UCSD-AML1 (cell line): ENCODE data around the gene ORM2.

ENCODE experiments used
- DNase-seq: peaks from one replicate; lab custom pipeline; 2025; ENCODE audit not compliant: unreplicated experiment; lab: John Stamatoyannopoulos, UW

ORM2 gene

DNA sequence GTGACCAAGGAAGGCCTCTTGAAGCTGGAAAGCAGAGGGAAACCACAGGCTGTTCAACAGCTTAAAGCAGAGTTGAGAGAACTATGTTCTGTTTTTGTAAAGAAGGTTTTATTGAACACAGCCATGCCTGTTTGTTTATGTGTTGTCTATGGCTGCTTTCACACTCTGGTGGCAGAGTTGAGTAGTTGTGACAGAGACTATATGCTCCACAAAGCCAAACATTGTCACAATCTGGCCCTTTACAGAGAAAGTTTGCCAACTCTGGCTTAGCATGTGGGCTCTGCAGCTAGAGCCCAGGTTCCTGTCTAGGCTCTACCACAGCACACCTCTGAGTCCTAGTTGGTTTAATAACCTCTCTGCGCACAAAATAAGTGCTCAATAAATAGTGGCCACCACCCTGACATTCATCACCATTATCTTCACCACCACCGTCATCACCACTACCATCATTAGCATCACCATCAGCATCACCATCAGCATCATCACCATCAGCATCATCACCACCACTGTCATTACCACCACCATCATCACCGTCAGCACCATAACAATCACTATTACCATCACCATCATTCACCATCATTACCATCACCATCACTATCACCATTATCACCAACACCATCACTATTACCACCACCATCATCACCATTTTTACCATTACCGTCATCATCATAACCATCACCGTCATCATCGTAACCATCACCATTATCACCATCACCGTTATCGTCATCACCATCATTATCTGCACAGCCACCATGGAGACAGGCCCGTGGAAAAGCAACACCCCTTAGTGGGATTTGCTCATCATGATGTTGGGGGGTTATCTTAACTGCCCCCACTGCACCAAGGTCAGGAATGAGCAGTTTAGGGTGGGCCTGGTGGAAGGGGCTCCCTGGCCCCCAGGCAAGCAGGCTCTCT is 39.8 kb downstream of the ORM2 start:
- no peak for DNase-seq

GRCh38 chr9:114370251-114370967 is 40.7 kb downstream of the ORM2 start:
- DNase-seq: no peak

- DNase-seq: no peak
Observed at GRCh38 chr9:114370968-114371320, 41.3 kb downstream of the ORM2 start.

GRCh38 chr9:114371343-114371944 is 41.8 kb downstream of the ORM2 start:
- DNase-seq: no peak

DNA sequence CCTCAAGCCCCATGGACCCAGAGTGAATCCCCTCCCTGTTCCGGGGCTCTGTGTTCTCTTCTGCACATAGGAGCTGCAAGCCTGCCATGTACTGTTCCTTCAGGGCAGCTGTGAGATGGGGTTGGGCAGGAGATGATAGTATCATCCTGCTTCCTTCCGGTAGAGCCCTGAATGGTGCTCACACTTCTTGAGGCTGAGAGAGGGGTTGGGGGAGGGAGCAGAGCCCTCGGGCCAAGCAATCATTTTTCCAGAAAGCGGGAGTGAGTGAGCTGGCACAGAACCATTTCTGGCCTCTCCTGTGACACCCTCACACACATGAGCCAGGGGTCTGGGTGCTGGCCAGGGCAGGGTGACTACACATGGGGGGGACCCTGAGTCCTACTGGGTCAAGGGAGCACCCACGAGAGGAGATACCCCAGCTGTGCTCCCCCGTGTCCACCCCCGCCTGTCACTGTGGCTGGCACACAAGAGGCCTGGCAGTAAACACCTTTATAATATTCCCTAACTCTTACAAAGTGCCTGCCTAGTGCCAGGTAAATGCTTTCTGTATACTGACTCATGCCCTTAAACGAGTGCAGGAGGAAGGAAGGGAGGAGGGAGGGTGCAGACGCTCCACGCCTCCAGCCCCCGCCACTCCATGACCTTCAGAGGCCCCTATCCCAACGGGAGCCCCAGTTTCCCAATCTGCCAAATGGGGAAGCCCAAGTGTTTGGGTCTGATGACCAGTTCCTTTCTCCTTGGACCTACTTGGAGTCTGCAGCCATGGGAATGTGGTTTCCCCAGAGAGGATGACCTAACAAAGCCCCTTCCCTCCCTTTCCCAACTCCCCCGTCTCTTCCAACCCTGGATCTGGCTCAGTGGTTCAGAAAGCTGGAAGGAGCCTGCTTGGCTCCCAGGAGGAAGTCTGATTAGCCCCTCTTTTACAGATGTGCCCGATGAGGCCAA is 42.6 kb downstream of the ORM2 start:
- peak; percentile 72 for DNase-seq

GRCh38 chr9:114372921-114373448 is 43.3 kb downstream of the ORM2 start:
- DNase-seq: peak; percentile 93

GRCh38 chr9:114373960-114374730 is 44.5 kb downstream of the ORM2 start:
- no peak for DNase-seq

DNA sequence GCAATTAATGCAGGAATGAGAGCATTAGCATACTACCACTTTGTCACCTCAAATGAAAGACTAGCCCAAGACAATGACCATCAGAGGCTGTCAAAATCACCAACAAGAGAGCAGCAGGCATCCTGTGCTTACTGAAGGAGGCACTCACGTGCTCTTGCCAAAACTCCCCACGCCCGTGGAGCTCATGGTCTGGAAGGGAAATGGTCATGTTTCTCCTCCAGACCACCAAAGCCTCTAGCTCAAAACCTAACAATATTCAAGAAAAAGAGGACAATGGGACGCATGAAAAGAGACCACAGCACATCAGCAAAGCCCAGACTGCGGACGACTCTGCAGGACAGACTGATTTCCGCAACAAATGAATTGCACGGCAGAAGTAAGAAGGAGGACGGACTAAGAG is 45.3 kb downstream of the ORM2 start:
- DNase-seq: no peak

GRCh38 chr9:114375386-114376175 is 45.9 kb downstream of the ORM2 start:
- DNase-seq: no peak

DNA sequence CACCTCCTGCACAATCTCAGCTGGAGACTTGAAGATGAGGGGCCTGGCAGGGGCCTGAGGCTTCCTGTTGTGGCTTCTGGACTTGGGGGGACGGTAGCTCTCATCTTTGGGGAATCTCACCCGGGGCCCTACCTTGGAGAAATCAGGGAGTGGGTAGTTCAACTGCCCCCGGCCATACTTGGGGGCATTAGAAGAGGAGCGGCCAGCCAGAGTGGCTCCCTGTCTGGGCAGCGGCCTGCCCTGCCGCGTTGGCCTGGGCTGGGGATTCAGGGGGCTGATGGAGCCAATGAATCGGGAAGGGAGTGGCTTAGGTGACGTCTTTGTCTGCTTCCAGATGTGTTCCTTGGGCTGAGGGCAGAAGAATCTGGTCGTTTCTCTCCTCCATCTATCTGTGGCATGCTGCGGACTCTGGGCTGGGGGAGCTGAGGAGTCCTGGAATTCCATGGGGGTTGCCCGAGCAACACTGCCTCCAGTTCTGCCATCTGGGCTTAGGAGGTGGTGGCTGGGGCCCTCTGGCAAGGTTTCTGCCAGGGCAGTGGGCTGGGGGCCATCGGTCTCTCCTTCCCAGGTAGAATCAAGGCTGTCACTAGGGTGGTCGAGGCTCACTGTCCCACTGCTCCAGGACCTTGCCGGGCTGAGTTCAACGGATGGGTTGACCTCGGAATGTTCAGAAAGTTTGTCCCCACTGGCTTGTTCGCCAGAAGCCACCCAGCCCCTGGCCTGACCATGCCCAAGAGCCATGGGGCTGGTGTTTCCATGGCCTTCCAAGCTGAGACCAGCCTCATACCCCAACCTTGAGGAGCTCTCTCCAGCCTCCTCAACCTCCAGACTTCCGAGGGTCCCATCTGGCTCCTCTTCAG is 47.1 kb downstream of the ORM2 start:
- DNase-seq: no peak

- DNase-seq: no peak
Observed at GRCh38 chr9:114378016-114378415, 48.3 kb downstream of the ORM2 start.

GRCh38 chr9:114378883-114379282 is 49.2 kb downstream of the ORM2 start:
- DNase-seq: no peak
